ENCODE data around the gene MAMDC2. TPM values are rescaled to one million over a fixed set of nuclear protein-coding genes. Genes with fewer than 3 reads are reported as not detected.

MAMDC2 gene
- total RNA-seq, 2 experiments from 2014 or later, result not detected

DNA sequence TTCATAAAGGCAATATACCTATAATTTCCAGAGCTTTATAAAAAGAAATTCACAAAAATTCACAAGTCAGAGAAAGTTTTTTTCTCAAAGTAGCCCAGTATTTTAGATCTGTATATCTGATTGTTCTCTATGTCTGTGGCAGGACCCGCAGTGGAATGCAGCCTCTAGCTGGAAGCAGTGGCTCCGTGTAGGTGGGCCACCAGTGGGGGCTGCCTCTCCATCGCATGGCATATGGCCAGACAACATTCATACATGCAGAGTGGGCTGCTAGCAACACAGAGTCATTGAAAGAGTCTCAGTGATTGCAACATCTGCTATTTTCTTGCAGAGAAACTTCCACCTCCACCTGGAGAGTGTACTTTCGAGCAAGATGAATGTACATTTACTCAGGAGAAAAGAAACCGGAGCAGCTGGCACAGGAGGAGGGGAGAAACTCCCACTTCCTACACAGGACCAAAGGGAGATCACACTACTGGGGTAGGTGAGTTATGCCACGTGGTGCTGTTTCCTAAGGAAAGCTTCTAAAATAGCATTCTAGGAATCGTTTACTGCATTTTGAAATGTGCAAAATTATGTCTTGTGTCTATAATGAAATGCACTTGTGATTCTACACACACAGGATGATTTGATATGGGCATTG, 126.6 kb downstream of the MAMDC2 start:
- ATAC-seq, result no peak
- ChIA-PET CTCF (no interaction called here), POLR2A (no interaction called here)
- Mint-ChIP-seq H3K4me1 (ENCODE audit: low read depth) (no peaks in the 10 kb centered on the region), H3K27ac (no peak overlapping the region), H3K4me3 (no peak overlapping the region), H3K36me3 (ENCODE audit: low read depth) (no peaks in the 10 kb centered on the region), H3K27me3 (no peaks in the 10 kb centered on the region), H3K9me3 (no peaks in the 10 kb centered on the region)
- TF ChIP-seq, protein P1, sequence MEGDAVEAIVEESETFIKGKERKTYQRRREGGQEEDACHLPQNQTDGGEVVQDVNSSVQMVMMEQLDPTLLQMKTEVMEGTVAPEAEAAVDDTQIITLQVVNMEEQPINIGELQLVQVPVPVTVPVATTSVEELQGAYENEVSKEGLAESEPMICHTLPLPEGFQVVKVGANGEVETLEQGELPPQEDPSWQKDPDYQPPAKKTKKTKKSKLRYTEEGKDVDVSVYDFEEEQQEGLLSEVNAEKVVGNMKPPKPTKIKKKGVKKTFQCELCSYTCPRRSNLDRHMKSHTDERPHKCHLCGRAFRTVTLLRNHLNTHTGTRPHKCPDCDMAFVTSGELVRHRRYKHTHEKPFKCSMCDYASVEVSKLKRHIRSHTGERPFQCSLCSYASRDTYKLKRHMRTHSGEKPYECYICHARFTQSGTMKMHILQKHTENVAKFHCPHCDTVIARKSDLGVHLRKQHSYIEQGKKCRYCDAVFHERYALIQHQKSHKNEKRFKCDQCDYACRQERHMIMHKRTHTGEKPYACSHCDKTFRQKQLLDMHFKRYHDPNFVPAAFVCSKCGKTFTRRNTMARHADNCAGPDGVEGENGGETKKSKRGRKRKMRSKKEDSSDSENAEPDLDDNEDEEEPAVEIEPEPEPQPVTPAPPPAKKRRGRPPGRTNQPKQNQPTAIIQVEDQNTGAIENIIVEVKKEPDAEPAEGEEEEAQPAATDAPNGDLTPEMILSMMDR (IDR thresholded peaks at IDR 0.05), result no peak
- intact Hi-C loops (cut with micrococcal nuclease), result no loop called here
- no peak for DNase-seq

DNA sequence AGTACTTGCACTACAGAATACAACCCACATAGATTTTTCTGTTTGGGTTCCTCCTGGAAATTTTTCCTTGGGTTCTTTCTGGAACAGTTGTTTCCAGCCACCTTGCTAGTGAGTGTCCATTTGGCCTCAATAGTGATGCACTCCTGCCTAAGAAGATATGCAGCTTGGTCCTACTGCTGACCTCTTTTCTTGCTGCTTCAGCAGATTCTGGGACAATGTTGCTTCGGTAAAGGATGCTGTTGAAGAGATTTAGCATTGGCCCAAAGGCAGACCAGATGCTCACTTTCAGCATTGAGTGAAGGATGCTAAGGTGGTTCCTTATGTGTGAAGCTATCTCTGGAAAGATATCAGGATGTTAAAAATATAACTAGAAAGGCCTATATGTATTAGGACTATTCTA, 128.9 kb downstream of the MAMDC2 start:
- intact Hi-C loops (cut with micrococcal nuclease), result no loop called here
- Mint-ChIP-seq H3K4me3 (no peak overlapping the region), H3K4me1 (ENCODE audit: low read depth) (no peaks in the 10 kb centered on the region), H3K36me3 (ENCODE audit: low read depth) (no peaks in the 10 kb centered on the region), H3K27ac (no peak overlapping the region), H3K27me3 (no peaks in the 10 kb centered on the region), H3K9me3 (no peaks in the 10 kb centered on the region)
- TF ChIP-seq, protein P1 (IDR thresholded peaks at IDR 0.05), result no peak
- CTCF ChIA-PET, result no interaction called here
- DNase-seq, result no peak
- ATAC-seq, result no peak
- POLR2A ChIA-PET, result no interaction called here

DNA sequence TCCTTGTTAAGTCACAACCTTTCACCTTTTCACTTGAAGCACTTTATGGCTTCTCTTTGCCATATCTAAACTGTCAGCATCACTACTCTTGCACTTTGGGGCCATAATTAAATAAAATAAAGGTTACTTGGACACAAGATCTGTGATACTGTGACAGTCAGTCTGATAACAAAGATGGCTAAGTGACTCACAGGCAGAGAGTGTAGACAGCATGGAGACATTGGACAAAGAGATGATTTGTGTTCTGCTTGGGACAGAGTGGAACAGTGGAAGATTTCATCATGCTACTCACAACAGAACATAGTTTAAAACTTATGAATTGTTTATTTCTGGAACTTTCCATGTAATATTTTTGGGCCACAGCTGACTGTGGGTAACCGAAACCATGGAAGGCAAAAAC, 133.5 kb downstream of the MAMDC2 start:
- TF ChIP-seq, protein P1 (IDR thresholded peaks at IDR 0.05), result no peak
- POLR2A ChIA-PET, result no interaction called here
- Mint-ChIP-seq H3K36me3 (ENCODE audit: low read depth) (no peaks in the 10 kb centered on the region), H3K9me3 (peaks cover 11% of the 10 kb centered on the region), H3K27me3 (no peaks in the 10 kb centered on the region), H3K4me1 (ENCODE audit: low read depth) (no peaks in the 10 kb centered on the region), H3K4me3 (no peak overlapping the region), H3K27ac (no peak overlapping the region)
- CTCF ChIA-PET, result no interaction called here
- DNase-seq (no peak), ATAC-seq (no peak)
- intact Hi-C loops (cut with micrococcal nuclease), result no loop called here

DNA sequence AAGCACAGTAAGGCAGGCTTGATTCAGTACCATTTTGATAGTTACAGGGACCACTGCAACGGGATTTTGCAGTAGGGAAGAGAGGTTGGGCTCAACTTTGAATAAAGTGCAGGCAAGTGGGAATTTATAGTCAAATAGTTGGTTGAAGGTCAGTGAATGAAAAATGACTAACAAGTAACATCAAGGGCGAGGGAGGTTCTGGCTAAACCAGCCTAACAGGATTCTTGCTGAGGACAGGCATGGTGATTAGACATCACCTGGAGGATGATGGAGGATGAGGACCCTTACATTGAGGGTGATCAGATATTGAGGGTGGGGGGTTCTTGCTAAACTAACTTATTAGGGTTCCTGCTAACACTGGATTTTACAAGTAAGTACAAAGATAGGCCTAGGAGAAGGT, 149.1 kb downstream of the MAMDC2 start:
- DNase-seq (no peak), ATAC-seq (no peak)
- Mint-ChIP-seq H3K4me3 (no peak overlapping the region), H3K4me1 (ENCODE audit: low read depth) (no peaks in the 10 kb centered on the region), H3K9me3 (peaks cover 7% of the 10 kb centered on the region), H3K36me3 (ENCODE audit: low read depth) (no peaks in the 10 kb centered on the region), H3K27ac (no peak overlapping the region), H3K27me3 (peaks cover 5% of the 10 kb centered on the region)
- ChIA-PET CTCF (no interaction called here), POLR2A (no interaction called here)
- intact Hi-C loops (cut with micrococcal nuclease), result no loop called here
- TF ChIP-seq, protein P1 (IDR thresholded peaks at IDR 0.05), result no peak

DNA sequence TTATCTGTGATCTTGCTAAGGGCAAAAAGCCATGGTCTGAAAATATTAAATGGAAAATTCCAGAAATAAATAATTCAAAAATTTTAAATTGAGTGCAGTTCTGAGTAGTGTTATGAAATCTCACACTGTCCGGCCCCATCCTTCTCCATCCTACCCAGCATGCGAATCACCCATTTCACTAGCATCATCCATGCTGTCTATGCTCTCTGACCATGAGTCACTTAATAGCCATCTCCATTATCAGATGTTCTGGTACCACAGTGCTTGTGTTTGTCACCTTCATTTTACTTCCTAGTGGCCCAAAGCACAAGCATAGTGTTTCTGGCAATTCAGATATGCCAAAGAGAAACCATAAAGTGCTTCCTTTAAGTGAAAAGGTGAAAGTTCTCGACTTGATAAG, 151.8 kb downstream of the MAMDC2 start:
- Mint-ChIP-seq H3K27me3 (peaks cover 4% of the 10 kb centered on the region), H3K36me3 (ENCODE audit: low read depth) (no peaks in the 10 kb centered on the region), H3K9me3 (peaks cover 2% of the 10 kb centered on the region), H3K27ac (no peak overlapping the region), H3K4me3 (no peak overlapping the region), H3K4me1 (ENCODE audit: low read depth) (no peaks in the 10 kb centered on the region)
- no peak for DNase-seq
- intact Hi-C loops (cut with micrococcal nuclease), result no loop called here
- no peak for ATAC-seq
- ChIA-PET POLR2A (no interaction called here), CTCF (no interaction called here)
- TF ChIP-seq, protein P1 (IDR thresholded peaks at IDR 0.05), result no peak

Measured in activated CD8-positive, alpha-beta T cell treated with anti-CD3 and anti-CD28 coated beads for 36 hours (primary cell).